Ovary (tissue), 3 donors: ENCODE data around the gene FGR.

Experiments used
- CTCF ChIP-seq, 3 donors: fragments of 450-650 bp in 2 of 3; fragments of 200-600 bp in 1 of 3; IDR thresholded peaks; one replicate each; pipeline versions ENCODE4 v1.5.1 to v1.8.0; 2016 to 2022; ENCODE audit warnings: antibody characterized with exemption in 3 of 3, mild to moderate bottlenecking in 1 of 3
- EP300 ChIP-seq: sonication (generic); formaldehyde crosslinking; IDR thresholded peaks from one replicate; pipeline ENCODE4 v1.6.1; 2017; ENCODE audit warnings: antibody characterized with exemption
- POLR2A ChIP-seq: fragments of 450-650 bp; IDR thresholded peaks from one replicate; pipeline ENCODE4 v1.6.1; 2017; ENCODE audit warnings: antibody characterized with exemption, mild to moderate bottlenecking, moderate library complexity
- donor health status: DM: no; HTN: no; CAD: no.

GRCh38 chr1:27598295-27598687 lies 36.7 kb downstream of the FGR start:
- TF ChIP-seq POLR2A, result no peak
- TF ChIP-seq CTCF (IDR thresholded peaks at IDR 0.05), result no peak
- no peak for TF ChIP-seq EP300
